OCI-LY3 (cell line): Measurements from ENCODE around the gene SPDYE16.
"Not testable (repeated sequence)": the region's sequence is repeated elsewhere in the genome, so short reads cannot be mapped to it uniquely, and the experiment has no call there.

Experiments
- EZH2phosphoT487 ChIP-seq: fragments of 200-600 bp; shearing (Covaris generic); IDR thresholded peaks from 2 replicates; pipeline ENCODE4 v1.6.1; 2018; ENCODE audit warnings: antibody characterized with exemption, mixed run types, low read depth
- TF ChIP-seq, protein P1 (sequence below): fragments of 200-600, 300-600 bp; sonication (generic); IDR thresholded peaks from 2 replicates; pipeline ENCODE4 v1.5.1; 2014; ENCODE audit warnings: antibody characterized with exemption, low read length, low read depth

DNA sequence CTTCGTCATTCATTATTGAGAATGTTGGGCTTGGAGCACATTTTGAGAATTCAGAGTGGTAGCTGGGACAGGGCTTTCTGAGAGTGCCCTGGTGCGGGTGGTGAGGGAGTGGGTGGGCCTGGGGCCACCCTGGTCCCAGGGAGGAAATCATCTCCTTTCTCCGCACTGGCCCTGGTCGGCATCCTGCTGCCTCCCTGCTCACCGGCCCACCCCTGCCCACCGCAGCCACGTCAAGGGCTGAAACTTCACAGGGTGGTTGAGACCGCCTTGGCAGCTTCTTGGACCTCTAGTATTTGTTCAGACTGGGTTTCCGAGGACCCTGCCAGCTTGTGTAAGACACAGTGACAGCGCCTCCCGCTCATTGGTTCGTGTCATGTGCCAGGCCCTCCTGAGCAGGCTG is 58.6 kb downstream of the SPDYE16 start:
- TF ChIP-seq, protein P1, sequence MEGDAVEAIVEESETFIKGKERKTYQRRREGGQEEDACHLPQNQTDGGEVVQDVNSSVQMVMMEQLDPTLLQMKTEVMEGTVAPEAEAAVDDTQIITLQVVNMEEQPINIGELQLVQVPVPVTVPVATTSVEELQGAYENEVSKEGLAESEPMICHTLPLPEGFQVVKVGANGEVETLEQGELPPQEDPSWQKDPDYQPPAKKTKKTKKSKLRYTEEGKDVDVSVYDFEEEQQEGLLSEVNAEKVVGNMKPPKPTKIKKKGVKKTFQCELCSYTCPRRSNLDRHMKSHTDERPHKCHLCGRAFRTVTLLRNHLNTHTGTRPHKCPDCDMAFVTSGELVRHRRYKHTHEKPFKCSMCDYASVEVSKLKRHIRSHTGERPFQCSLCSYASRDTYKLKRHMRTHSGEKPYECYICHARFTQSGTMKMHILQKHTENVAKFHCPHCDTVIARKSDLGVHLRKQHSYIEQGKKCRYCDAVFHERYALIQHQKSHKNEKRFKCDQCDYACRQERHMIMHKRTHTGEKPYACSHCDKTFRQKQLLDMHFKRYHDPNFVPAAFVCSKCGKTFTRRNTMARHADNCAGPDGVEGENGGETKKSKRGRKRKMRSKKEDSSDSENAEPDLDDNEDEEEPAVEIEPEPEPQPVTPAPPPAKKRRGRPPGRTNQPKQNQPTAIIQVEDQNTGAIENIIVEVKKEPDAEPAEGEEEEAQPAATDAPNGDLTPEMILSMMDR, result not testable (repeated sequence)
- not testable (repeated sequence) for TF ChIP-seq EZH2phosphoT487
